Measurements from ENCODE around the gene KAT6B.

Gene KAT6B

DNA sequence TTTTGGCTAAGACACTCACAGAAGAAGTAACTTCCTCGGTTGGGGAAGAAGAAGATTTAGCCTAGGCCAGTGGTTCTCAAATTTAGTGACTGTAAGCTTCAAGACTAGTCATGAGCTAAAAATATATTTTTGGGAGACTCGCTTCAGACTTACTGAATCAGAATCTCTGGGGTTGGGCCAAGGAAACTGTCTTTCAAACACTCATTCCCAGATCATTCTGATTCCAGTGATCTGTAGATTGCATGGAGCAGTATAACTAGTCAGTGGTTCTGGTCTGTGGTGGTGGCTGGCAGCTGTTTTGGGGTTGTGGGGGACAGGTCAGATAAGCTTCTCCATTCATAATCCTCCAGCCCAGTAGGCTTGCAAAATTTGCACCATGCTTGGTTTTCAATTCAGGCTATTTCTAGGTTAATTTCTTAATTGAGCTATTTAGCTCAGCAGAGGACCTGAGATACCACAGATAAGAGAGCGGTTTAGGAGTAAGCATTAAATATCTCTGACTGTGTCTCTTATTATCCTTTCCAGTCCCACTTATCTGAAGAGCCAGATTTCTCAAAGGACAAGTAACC, 3.8 kb upstream of the KAT6B start (continued):
- TF ChIP-seq ZNF544 (tag by site-specific recombination; IDR thresholded peaks at IDR 0.05) (no peak), ZNF19 (tag by site-specific recombination; IDR thresholded peaks at IDR 0.05; ENCODE audit: low read depth) (no peak), ZNF701 (tag by site-specific recombination; IDR thresholded peaks at IDR 0.05) (no peak), ZNF704 (tag by site-specific recombination; IDR thresholded peaks at IDR 0.05) (no peak), GLI4 (tag by site-specific recombination; IDR thresholded peaks at IDR 0.05) (no peak), ZNF214 (tag by site-specific recombination; IDR thresholded peaks at IDR 0.05; ENCODE audit: borderline replicate concordance) (no peak), ZNF645 (tag by site-specific recombination; IDR thresholded peaks at IDR 0.05) (no peak), PATZ1 (tag by site-specific recombination; IDR thresholded peaks at IDR 0.05) (no peak), ZNF621 (tag by site-specific recombination; IDR thresholded peaks at IDR 0.05) (no peak), ZSCAN30 (tag by site-specific recombination; IDR thresholded peaks at IDR 0.05) (no peak), KLF7 (tag by site-specific recombination; IDR thresholded peaks at IDR 0.05; ENCODE audit: borderline replicate concordance) (no peak), AEBP2 (tag by site-specific recombination; IDR thresholded peaks at IDR 0.05; ENCODE audit: borderline replicate concordance) (no peak), ZNF660 (tag by site-specific recombination; IDR thresholded peaks at IDR 0.05) (no peak), GLIS1 (tag by site-specific recombination; IDR thresholded peaks at IDR 0.05) (no peak), KLF16 (tag by site-specific recombination; IDR thresholded peaks at IDR 0.05) (no peak), ZBTB20 (tag by site-specific recombination; IDR thresholded peaks at IDR 0.05) (0 out of 2 replicates have a peak, but pooled peaks have one; percentile 35), ZNF366 (tag by site-specific recombination; conservative IDR thresholded peaks at IDR 0.05) (no peak), ZNF248 (tag by site-specific recombination; IDR thresholded peaks at IDR 0.05) (no peak), ZNF157 (tag by site-specific recombination; IDR thresholded peaks at IDR 0.05) (no peak), ZNF23 (tag by site-specific recombination; IDR thresholded peaks at IDR 0.05; ENCODE audit: borderline replicate concordance) (no peak), REST (tag by site-specific recombination; IDR thresholded peaks at IDR 0.05) (no peak)
- TF ChIP-seq, protein P1, sequence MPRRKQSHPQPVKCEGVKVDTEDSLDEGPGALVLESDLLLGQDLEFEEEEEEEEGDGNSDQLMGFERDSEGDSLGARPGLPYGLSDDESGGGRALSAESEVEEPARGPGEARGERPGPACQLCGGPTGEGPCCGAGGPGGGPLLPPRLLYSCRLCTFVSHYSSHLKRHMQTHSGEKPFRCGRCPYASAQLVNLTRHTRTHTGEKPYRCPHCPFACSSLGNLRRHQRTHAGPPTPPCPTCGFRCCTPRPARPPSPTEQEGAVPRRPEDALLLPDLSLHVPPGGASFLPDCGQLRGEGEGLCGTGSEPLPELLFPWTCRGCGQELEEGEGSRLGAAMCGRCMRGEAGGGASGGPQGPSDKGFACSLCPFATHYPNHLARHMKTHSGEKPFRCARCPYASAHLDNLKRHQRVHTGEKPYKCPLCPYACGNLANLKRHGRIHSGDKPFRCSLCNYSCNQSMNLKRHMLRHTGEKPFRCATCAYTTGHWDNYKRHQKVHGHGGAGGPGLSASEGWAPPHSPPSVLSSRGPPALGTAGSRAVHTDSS (tag by site-specific recombination; IDR thresholded peaks at IDR 0.05) = no peak
- TF ChIP-seq, protein P2, sequence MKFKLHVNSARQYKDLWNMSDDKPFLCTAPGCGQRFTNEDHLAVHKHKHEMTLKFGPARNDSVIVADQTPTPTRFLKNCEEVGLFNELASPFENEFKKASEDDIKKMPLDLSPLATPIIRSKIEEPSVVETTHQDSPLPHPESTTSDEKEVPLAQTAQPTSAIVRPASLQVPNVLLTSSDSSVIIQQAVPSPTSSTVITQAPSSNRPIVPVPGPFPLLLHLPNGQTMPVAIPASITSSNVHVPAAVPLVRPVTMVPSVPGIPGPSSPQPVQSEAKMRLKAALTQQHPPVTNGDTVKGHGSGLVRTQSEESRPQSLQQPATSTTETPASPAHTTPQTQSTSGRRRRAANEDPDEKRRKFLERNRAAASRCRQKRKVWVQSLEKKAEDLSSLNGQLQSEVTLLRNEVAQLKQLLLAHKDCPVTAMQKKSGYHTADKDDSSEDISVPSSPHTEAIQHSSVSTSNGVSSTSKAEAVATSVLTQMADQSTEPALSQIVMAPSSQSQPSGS (tag by site-specific recombination; IDR thresholded peaks at IDR 0.05; ENCODE audit: low read depth) = no peak
- TF ChIP-seq, protein P3, sequence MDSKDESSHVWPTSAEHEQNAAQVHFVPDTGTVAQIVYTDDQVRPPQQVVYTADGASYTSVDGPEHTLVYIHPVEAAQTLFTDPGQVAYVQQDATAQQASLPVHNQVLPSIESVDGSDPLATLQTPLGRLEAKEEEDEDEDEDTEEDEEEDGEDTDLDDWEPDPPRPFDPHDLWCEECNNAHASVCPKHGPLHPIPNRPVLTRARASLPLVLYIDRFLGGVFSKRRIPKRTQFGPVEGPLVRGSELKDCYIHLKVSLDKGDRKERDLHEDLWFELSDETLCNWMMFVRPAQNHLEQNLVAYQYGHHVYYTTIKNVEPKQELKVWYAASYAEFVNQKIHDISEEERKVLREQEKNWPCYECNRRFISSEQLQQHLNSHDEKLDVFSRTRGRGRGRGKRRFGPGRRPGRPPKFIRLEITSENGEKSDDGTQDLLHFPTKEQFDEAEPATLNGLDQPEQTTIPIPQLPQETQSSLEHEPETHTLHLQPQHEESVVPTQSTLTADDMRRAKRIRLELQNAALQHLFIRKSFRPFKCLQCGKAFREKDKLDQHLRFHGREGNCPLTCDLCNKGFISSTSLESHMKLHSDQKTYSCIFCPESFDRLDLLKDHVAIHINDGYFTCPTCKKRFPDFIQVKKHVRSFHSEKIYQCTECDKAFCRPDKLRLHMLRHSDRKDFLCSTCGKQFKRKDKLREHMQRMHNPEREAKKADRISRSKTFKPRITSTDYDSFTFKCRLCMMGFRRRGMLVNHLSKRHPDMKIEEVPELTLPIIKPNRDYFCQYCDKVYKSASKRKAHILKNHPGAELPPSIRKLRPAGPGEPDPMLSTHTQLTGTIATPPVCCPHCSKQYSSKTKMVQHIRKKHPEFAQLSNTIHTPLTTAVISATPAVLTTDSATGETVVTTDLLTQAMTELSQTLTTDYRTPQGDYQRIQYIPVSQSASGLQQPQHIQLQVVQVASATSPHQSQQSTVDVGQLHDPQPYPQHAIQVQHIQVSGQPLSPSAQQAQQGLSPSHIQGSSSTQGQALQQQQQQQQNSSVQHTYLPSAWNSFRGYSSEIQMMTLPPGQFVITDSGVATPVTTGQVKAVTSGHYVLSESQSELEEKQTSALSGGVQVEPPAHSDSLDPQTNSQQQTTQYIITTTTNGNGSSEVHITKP (tag by site-specific recombination; IDR thresholded peaks at IDR 0.05) = no peak

All from HEK293 (cell line).